Peyer's patch (tissue), 4 donors: Measurements from ENCODE around the gene TPP1.

Experiments
- CTCF ChIP-seq, 6 experiments: fragments of 450-650 bp in 4 of 6; fragments of 200-600 bp in 2 of 6; sonication (generic) in 1 of 6; IDR thresholded peaks; one replicate each; pipeline ENCODE4 v1.5.1; 2017 to 2019; ENCODE audit warnings: antibody characterized with exemption in 6 of 6, mild to moderate bottlenecking in 3 of 6, moderate library complexity in 1 of 6
- POLR2A ChIP-seq, 2 donors: fragments of 450-650 bp; IDR thresholded peaks; one replicate each; pipeline ENCODE4 v1.5.1; 2017; ENCODE audit warnings: antibody characterized with exemption in 2 of 2, mild to moderate bottlenecking in 2 of 2, moderate library complexity in 2 of 2

- no peak for TF ChIP-seq CTCF (IDR thresholded peaks at IDR 0.05)
- no peak for TF ChIP-seq POLR2A (IDR thresholded peaks at IDR 0.05)
These were observed 21.9 kb upstream of the TPP1 start for GRCh38 chr11:6640985-6641701.
